K562 (cell line): ENCODE data around the gene PSME1. TPM values are rescaled to one million over a fixed set of nuclear protein-coding genes. Genes with fewer than 3 reads are reported as not detected.

Experiments used
- BMI1 ChIP-seq: fragments of 150-350 bp; IDR thresholded peaks from 2 replicates; pipeline ENCODE4 v1.6.1; 2014; ENCODE audit warnings: low read length
- HSF4 ChIP-seq: fragments of 250-450 bp; sonication (Bioruptor Pico); IDR thresholded peaks from 2 replicates; pipeline ENCODE4 v2.1.2; 2022; ENCODE audit warnings: mild to moderate bottlenecking, moderate library complexity, borderline replicate concordance
- KAT7 ChIP-seq: sonication (generic); formaldehyde crosslinking; IDR thresholded peaks from 2 replicates; pipeline ENCODE4 v1.8.0; 2022; ENCODE audit warnings: missing genetic modification reagents, mild to moderate bottlenecking, borderline replicate concordance
- KLF10 ChIP-seq: fragments of 250-450 bp; sonication (Bioruptor Pico); IDR thresholded peaks from 2 replicates; pipeline ENCODE4 v1.6.1; 2021; ENCODE audit warnings: matching md5 sums
- L3MBTL2 ChIP-seq: fragments of 450-650 bp; IDR thresholded peaks from 2 replicates; pipeline ENCODE4 v1.6.1; 2016; ENCODE audit warnings: mild to moderate bottlenecking, moderate library complexity
- MEIS2 ChIP-seq: fragments of 450-650 bp; IDR thresholded peaks from 2 replicates; pipeline ENCODE4 v1.6.1; 2014; ENCODE audit warnings: mild to moderate bottlenecking; ENCODE audit not compliant: partially characterized antibody
- OTX1 ChIP-seq: fragments of 450-650 bp; formaldehyde crosslinking; IDR thresholded peaks from 2 replicates; pipeline ENCODE4 v1.4.0; 2022; ENCODE audit warnings: mild to moderate bottlenecking
- SIN3A ChIP-seq, 2 experiments: fragments of 150-350 bp in 1 of 2; IDR thresholded peaks; 2 replicates each; pipeline ENCODE4 v1.6.1; 2011 to 2016; ENCODE audit warnings: borderline replicate concordance in 2 of 2, low read depth in 2 of 2, low read length in 2 of 2, mild to moderate bottlenecking in 2 of 2, moderate library complexity in 2 of 2; ENCODE audit not compliant: control insufficient read depth in 1 of 2
- STAT5B ChIP-seq: fragments of 250-450 bp; sonication (Bioruptor Pico); IDR thresholded peaks from 2 replicates; pipeline ENCODE4 v1.8.0; 2021; ENCODE audit warnings: mild to moderate bottlenecking, inconsistent platforms
- polyA plus RNA-seq, 8 experiments: library from polyadenylated mRNA; depleted of rRNA in 4 of 8; stranded (reverse) in 5 of 8; unstranded in 3 of 8; fragments of >200 nt; fragmentation: Nextera tagmentation in 2 of 8; fragmentation: Illumina TruSeq in 1 of 8; extraction: Ambion mirVana in 2 of 8; extraction: Trizol in 1 of 8; gene quantifications; 2 replicates each; pipeline versions ENCODE4 v1.2.1 to v1.2.3, GENCODE V29; 2011 to 2014; ENCODE audit warnings: inconsistent platforms in 1 of 8, missing spikeins in 1 of 8
- total RNA-seq, 7 experiments: library from RNA; depleted of rRNA in 6 of 7; stranded (reverse); fragments of >200 nt in 6 of 7; fragmentation: Illumina TruSeq in 2 of 7; extraction: Trizol in 2 of 7; gene quantifications; 2 replicates each; pipeline versions ENCODE4 v1.2.1 to v1.2.3, GENCODE V29; 2011 to 2021; ENCODE audit warnings: low replicate concordance in 1 of 7
- TF ChIP-seq, protein P1 (sequence below): fragments of 250-450 bp; sonication (Bioruptor Pico); IDR thresholded peaks from 2 replicates; pipeline ENCODE4 v1.5.0; 2021; ENCODE audit warnings: mild to moderate bottlenecking, moderate library complexity
- TF ChIP-seq, protein P2 (sequence below): sonication (generic); formaldehyde crosslinking; IDR thresholded peaks from 2 replicates; pipeline ENCODE4 v1.8.1; 2023; ENCODE audit warnings: mild to moderate bottlenecking, missing genetic modification reagents, moderate library complexity
- TF ChIP-seq, protein P3 (sequence below): fragments of 450-650 bp; IDR thresholded peaks from 2 replicates; pipeline ENCODE4 v1.6.1; 2018; ENCODE audit warnings: mild to moderate bottlenecking, low read depth; ENCODE audit not compliant: partially characterized antibody
- TF ChIP-seq, protein P4 (sequence below): sonication (generic); formaldehyde crosslinking; IDR thresholded peaks from 2 replicates; pipeline ENCODE4 v1.9.0; 2022; ENCODE audit warnings: mild to moderate bottlenecking, missing genetic modification reagents
- TF ChIP-seq, protein P5 (sequence below), 2 experiments: fragments of 450-650 bp; conservative IDR thresholded peaks; 2 replicates each; pipeline ENCODE4 v1.6.1; 2017; ENCODE audit warnings: mild to moderate bottlenecking in 2 of 2, moderate library complexity in 2 of 2
- TF ChIP-seq, protein P6 (sequence below): IDR thresholded peaks from 2 replicates; pipeline ENCODE4 v1.6.1; 2014; ENCODE audit warnings: antibody characterized with exemption

The PSME1 gene
- total and polyA plus RNA-seq, 9 of the 15 experiments (the other 6 are each of a cell fraction or from before 2014, with no cell fraction given): 20.3 to 180 (median 67.5) TPM

DNA sequence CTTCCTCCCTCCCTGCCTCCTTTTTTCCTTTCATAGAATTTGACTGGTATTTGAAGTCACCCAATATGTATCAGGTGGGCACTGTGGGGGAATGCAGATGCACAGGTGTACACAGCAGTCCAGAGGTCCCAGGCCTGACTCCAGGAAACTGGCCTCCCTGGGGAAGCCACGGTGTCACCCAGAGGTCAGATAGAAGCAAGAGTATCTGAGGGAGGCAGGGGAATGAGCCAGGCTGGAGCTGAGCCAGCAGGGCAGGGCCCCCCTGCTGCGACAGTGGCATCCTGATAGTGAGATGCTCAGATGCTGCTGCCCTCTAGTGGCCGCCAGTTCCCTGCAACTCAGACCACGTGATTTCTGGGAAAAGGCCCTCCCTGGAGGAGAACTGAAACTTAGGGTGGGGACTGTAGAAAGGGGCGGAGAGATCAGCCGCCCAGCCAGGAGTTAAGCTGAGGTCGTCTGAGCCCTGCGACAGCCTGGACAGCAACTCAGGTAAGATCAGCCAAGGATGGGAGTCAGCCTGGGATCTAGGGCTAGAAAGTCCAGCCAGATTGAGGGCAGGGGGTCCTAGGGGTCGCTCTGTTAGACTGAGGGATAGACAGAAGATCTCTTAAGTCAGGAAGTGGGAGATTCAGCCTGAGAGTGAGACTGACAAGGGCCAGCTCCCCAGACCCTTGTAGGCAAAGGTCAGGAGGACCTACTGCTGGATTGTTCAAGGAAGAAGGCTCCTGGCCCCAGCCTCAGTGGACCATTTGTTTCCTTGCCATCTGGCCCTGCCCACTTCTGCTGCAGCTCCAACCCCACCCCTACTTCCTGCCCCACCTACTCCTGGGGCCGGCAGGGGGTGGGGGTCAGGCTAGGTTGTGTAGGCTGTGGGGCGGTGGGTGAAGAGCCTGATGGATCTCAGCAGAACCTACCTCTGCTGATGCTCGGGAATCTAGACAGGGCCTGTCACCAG lies 25.1 kb downstream of the PSME1 start, which contains the start of gene IRF9 (continued):
- TF ChIP-seq, protein P1, sequence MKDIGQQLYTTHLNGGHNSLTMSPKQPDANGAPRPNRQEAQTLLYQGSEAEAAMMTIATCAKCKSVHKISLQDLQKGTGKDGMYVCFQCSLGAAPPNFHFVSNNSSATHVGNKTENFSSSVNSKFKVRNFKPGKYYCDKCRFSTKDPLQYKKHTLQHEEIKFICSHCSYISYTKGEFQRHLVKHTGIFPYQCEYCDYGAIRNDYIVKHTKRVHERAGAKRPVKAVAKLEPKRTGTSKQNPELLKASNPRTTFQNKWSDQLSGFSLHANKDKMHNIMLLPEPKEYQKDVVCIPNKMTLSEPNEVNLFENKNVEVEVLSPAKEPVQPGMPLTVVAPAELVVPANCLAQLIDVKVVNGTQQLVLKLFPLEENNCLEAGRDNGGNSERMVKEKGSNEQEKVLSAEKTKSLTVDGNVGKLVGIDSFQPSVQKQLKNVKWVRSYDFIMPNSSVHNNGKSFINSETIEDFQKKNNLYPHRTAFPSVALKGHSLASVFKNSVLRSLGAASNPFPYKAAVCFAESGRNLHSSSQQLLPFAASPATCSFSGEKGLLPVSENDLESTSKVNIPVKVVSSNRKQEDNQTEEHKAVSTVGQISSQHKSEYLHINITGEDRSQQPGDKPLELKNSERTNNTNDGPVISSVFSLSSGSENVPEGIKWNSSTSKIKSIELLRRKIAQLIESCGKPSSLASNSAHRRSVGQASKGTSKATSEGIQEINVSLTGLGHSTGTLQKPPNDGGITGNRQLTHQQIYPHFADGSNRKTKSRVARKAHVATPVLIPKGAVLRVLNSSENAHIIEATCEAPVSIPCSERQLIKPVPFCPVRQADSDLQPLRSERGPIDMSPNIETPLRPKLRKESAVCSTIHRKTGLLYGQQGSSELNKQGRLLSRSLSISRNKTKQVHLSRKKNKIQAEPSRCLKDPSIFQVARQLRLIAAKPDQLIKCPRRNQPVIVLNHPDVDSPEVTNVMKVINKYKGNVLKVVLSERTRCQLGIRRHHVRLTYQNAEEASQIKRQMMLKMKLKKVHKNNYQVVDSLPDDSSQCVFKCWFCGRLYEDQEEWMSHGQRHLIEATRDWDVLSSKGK (CRISPR knock-in tag): no peak
- TF ChIP-seq KLF10 (no peak), HSF4 (CRISPR knock-in tag) (no peak), OTX1 (CRISPR knock-in tag) (0 out of 2 replicates have a peak, but pooled peaks have one; percentile 3), STAT5B (no peak), BMI1 (no peak), SIN3A (IDR thresholded peaks at IDR 0.05; ENCODE audit: borderline replicate concordance in 2 of 2, control insufficient read depth in 1 of 2, low read depth in 2 of 2, low read length in 2 of 2) (peak in 1 of 2 experiments; percentile 41; a peak in 1 of 4 replicates), L3MBTL2 (peak; percentile 46), KAT7 (CRISPR knock-in tag) (peak; percentile 72; the same call in 1 of the 2 replicates), MEIS2 (peak; percentile 34)
- TF ChIP-seq, protein P2, sequence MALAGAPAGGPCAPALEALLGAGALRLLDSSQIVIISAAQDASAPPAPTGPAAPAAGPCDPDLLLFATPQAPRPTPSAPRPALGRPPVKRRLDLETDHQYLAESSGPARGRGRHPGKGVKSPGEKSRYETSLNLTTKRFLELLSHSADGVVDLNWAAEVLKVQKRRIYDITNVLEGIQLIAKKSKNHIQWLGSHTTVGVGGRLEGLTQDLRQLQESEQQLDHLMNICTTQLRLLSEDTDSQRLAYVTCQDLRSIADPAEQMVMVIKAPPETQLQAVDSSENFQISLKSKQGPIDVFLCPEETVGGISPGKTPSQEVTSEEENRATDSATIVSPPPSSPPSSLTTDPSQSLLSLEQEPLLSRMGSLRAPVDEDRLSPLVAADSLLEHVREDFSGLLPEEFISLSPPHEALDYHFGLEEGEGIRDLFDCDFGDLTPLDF: no peak
- TF ChIP-seq, protein P3, sequence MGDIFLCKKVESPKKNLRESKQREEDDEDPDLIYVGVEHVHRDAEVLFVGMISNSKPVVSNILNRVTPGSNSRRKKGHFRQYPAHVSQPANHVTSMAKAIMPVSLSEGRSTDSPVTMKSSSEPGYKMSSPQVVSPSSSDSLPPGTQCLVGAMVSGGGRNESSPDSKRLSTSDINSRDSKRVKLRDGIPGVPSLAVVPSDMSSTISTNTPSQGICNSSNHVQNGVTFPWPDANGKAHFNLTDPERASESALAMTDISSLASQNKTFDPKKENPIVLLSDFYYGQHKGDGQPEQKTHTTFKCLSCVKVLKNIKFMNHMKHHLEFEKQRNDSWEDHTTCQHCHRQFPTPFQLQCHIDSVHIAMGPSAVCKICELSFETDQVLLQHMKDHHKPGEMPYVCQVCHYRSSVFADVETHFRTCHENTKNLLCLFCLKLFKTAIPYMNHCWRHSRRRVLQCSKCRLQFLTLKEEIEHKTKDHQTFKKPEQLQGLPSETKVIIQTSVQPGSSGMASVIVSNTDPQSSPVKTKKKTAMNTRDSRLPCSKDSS: no peak
- TF ChIP-seq, protein P4, sequence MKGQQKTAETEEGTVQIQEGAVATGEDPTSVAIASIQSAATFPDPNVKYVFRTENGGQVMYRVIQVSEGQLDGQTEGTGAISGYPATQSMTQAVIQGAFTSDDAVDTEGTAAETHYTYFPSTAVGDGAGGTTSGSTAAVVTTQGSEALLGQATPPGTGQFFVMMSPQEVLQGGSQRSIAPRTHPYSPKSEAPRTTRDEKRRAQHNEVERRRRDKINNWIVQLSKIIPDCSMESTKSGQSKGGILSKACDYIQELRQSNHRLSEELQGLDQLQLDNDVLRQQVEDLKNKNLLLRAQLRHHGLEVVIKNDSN (CRISPR knock-in tag): peak; percentile 96
- TF ChIP-seq, protein P5, sequence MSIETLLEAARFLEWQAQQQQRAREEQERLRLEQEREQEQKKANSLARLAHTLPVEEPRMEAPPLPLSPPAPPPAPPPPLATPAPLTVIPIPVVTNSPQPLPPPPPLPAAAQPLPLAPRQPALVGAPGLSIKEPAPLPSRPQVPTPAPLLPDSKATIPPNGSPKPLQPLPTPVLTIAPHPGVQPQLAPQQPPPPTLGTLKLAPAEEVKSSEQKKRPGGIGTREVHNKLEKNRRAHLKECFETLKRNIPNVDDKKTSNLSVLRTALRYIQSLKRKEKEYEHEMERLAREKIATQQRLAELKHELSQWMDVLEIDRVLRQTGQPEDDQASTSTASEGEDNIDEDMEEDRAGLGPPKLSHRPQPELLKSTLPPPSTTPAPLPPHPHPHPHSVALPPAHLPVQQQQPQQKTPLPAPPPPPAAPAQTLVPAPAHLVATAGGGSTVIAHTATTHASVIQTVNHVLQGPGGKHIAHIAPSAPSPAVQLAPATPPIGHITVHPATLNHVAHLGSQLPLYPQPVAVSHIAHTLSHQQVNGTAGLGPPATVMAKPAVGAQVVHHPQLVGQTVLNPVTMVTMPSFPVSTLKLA (conservative IDR thresholded peaks at IDR 0.05): peak; percentile 83 to 84
- TF ChIP-seq, protein P6, sequence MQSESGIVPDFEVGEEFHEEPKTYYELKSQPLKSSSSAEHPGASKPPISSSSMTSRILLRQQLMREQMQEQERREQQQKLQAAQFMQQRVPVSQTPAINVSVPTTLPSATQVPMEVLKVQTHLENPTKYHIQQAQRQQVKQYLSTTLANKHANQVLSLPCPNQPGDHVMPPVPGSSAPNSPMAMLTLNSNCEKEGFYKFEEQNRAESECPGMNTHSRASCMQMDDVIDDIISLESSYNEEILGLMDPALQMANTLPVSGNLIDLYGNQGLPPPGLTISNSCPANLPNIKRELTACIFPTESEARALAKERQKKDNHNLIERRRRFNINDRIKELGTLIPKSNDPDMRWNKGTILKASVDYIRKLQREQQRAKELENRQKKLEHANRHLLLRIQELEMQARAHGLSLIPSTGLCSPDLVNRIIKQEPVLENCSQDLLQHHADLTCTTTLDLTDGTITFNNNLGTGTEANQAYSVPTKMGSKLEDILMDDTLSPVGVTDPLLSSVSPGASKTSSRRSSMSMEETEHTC: peak; percentile 91
